Brain microvascular endothelial cell (primary cell): Measurements from ENCODE around the gene DBN1.
"Not testable (repeated sequence)": the region's sequence is repeated elsewhere in the genome, so short reads cannot be mapped to it uniquely, and the experiment has no call there.

Source experiments
- DNase-seq: peaks from one replicate; pipeline ENCODE4 v3.0.0-alpha.2; 2020
- H3K27ac ChIP-seq: fragments of 250-450 bp; sonication (Bioruptor Pico); 2 replicates; pipeline ENCODE4 v1.5.1; 2020; ENCODE audit warnings: mild to moderate bottlenecking, moderate library complexity
- H3K27me3 ChIP-seq: fragments of 250-450 bp; sonication (Bioruptor Pico); replicated peaks from 2 replicates; pipeline ENCODE4 v1.5.1; 2020; ENCODE audit warnings: mild to moderate bottlenecking
- H3K36me3 ChIP-seq: fragments of 250-450 bp; sonication (Bioruptor Pico); replicated peaks from 2 replicates; pipeline ENCODE4 v1.5.1; 2020; ENCODE audit warnings: mild to moderate bottlenecking
- H3K4me3 ChIP-seq: 2 replicates; pipeline ENCODE4 v1.5.1; 2011; ENCODE audit warnings: low read depth, mild to moderate bottlenecking, control low read depth, low read length, moderate library complexity
- CTCF ChIP-seq: IDR thresholded peaks from 2 replicates; pipeline ENCODE4 v1.5.1; 2011; ENCODE audit warnings: low read depth, mild to moderate bottlenecking, moderate library complexity, low read length, control low read depth, inconsistent platforms; ENCODE audit errors: missing control alignments
- in situ Hi-C: cut with HindIII; loops from 2 replicates; pipeline ENCODE4 v1.10.0; 2017; ENCODE audit warnings: low sequenced_read_pairs, low pct_ligation_motif_present

DBN1 gene

GRCh38 chr5:177425801-177426565, 47.5 kb downstream of the DBN1 start:
- no peaks in the 10 kb centered on the region for H3K27me3 ChIP-seq
- no peak for TF ChIP-seq CTCF
- in situ Hi-C loops, result loop anchor here (25.0 kb wide), 1 partner anchor 114 kb away; the partner anchor contains the start of genes MXD3, PRELID1 and RAB24
- peak; percentile 100 for DNase-seq
- H3K36me3 ChIP-seq, result no peaks in the 10 kb centered on the region
- peak overlapping the region; percentile 66 for H3K4me3 ChIP-seq
- peak overlapping the region; percentile 89 for H3K27ac ChIP-seq

GRCh38 chr5:177425196-177425800, 48.1 kb downstream of the DBN1 start:
- H3K27me3 ChIP-seq, result no peaks in the 10 kb centered on the region
- DNase-seq, result no peak
- peak overlapping the region; percentile 89 for H3K27ac ChIP-seq
- peak overlapping the region; percentile 66 for H3K4me3 ChIP-seq
- TF ChIP-seq CTCF, result no peak
- in situ Hi-C loops, result loop anchor here (25.0 kb wide), 1 partner anchor 113 kb away; the partner anchor contains the start of genes MXD3, PRELID1 and RAB24
- no peaks in the 10 kb centered on the region for H3K36me3 ChIP-seq

GRCh38 chr5:177423671-177424070, 49.8 kb downstream of the DBN1 start:
- Histone ChIP-seq H3K36me3 (no peaks in the 10 kb centered on the region), H3K4me3 (no peak overlapping the region), H3K27ac (no peak overlapping the region), H3K27me3 (no peaks in the 10 kb centered on the region)
- in situ Hi-C loops, result no loop called here
- TF ChIP-seq CTCF, result no peak
- DNase-seq, result no peak

GRCh38 chr5:177421062-177421798, 52.2 kb downstream of the DBN1 start:
- no peak for TF ChIP-seq CTCF

GRCh38 chr5:177420472-177420871, 53.0 kb downstream of the DBN1 start:
- H3K27me3 ChIP-seq, H3K4me3 ChIP-seq, H3K36me3 ChIP-seq, in situ Hi-C loops, DNase-seq, H3K27ac ChIP-seq: not testable (repeated sequence)

More at GRCh38 chr5:177421062-177421798, 52.2 kb downstream of the DBN1 start:
- Histone ChIP-seq H3K27me3 (no peaks in the 10 kb centered on the region), H3K27ac (no peak overlapping the region), H3K36me3 (no peaks in the 10 kb centered on the region), H3K4me3 (no peak overlapping the region)
- DNase-seq, result no peak
- in situ Hi-C loops, result no loop called here

- in situ Hi-C loops, result no loop called here
- Histone ChIP-seq H3K36me3 (no peaks in the 10 kb centered on the region), H3K27me3 (no peaks in the 10 kb centered on the region), H3K4me3 (no peak overlapping the region), H3K27ac (no peak overlapping the region)
- peak; percentile 17 for DNase-seq
- no peak for TF ChIP-seq CTCF
Observed at GRCh38 chr5:177419046-177419445, 54.4 kb downstream of the DBN1 start.

GRCh38 chr5:177417081-177417480, 56.4 kb downstream of the DBN1 start:
- DNase-seq, H3K4me3 ChIP-seq, H3K27me3 ChIP-seq, in situ Hi-C loops, H3K27ac ChIP-seq, H3K36me3 ChIP-seq: not testable (repeated sequence)
